HepG2 (cell line): Measurements from ENCODE around the gene MOGAT3. TPM values are rescaled to one million over a fixed set of nuclear protein-coding genes. Genes with fewer than 3 reads are reported as not detected.

Experiments used
- CHD2 ChIP-seq: IDR thresholded peaks from 2 replicates; pipeline ENCODE4 v1.6.1; 2011; ENCODE audit warnings: low read depth, low read length, improper control_type of control experiment
- ELF4 ChIP-seq: sonication (generic); formaldehyde crosslinking; IDR thresholded peaks from 2 replicates; pipeline ENCODE4 v1.5.0; 2020; ENCODE audit warnings: missing genetic modification reagents, mild to moderate bottlenecking, moderate library complexity, borderline replicate concordance
- FOXJ3 ChIP-seq: sonication (generic); formaldehyde crosslinking; IDR thresholded peaks from 2 replicates; pipeline ENCODE4 v1.4.0; 2020; ENCODE audit warnings: missing genetic modification reagents, mild to moderate bottlenecking, borderline replicate concordance
- MTERF4 ChIP-seq: sonication (generic); formaldehyde crosslinking; IDR thresholded peaks from 2 replicates; pipeline ENCODE4 v1.8.0; 2023; ENCODE audit warnings: mild to moderate bottlenecking, missing genetic modification reagents
- NFYC ChIP-seq: IDR thresholded peaks from 2 replicates; pipeline ENCODE4 v1.6.1; 2016; ENCODE audit warnings: missing genetic modification reagents, missing compliant biosample characterization
- PAWR ChIP-seq: sonication (generic); formaldehyde crosslinking; IDR thresholded peaks from 2 replicates; pipeline ENCODE4 v1.4.0; 2020; ENCODE audit warnings: missing genetic modification reagents, mild to moderate bottlenecking, borderline replicate concordance
- POLR2A ChIP-seq, 2 experiments: IDR thresholded peaks; 2 replicates each; pipeline ENCODE4 v1.6.1; 2011; ENCODE audit warnings: low read depth in 2 of 2, low read length in 2 of 2, mild to moderate bottlenecking in 1 of 2, moderate library complexity in 1 of 2; ENCODE audit not compliant: insufficient read depth in 1 of 2
- PRDM10 ChIP-seq: sonication (generic); formaldehyde crosslinking; IDR thresholded peaks from 2 replicates; pipeline ENCODE4 v1.4.0; 2020; ENCODE audit warnings: low read depth, missing genetic modification reagents
- RNF2 ChIP-seq: fragments of 450-650 bp; conservative IDR thresholded peaks from 2 replicates; pipeline ENCODE4 v1.6.1; 2016; ENCODE audit warnings: low read depth
- SP140L ChIP-seq: sonication (generic); formaldehyde crosslinking; IDR thresholded peaks from 2 replicates; pipeline ENCODE4 v1.4.0; 2020; ENCODE audit warnings: missing genetic modification reagents, borderline replicate concordance
- SSRP1 ChIP-seq: IDR thresholded peaks from 2 replicates; pipeline ENCODE4 v1.6.1; 2016; ENCODE audit warnings: control low read depth
- ZBTB43 ChIP-seq: sonication (generic); formaldehyde crosslinking; conservative IDR thresholded peaks from 2 replicates; pipeline ENCODE4 v1.4.0; 2020; ENCODE audit warnings: missing genetic modification reagents
- ZFP62 ChIP-seq: sonication (generic); formaldehyde crosslinking; IDR thresholded peaks from 2 replicates; pipeline ENCODE4 v1.4.0; 2020; ENCODE audit warnings: missing genetic modification reagents
- ZNF275 ChIP-seq: sonication (generic); formaldehyde crosslinking; IDR thresholded peaks from 2 replicates; pipeline ENCODE4 v1.8.0; 2022; ENCODE audit warnings: missing genetic modification reagents, mild to moderate bottlenecking, inconsistent platforms, borderline replicate concordance
- ZNF451 ChIP-seq: sonication (generic); formaldehyde crosslinking; IDR thresholded peaks from 2 replicates; pipeline ENCODE4 v1.5.0; 2020; ENCODE audit warnings: mild to moderate bottlenecking, missing genetic modification reagents
- ZNF629 ChIP-seq: sonication (generic); formaldehyde crosslinking; conservative IDR thresholded peaks from 2 replicates; pipeline ENCODE4 v1.5.0; 2020; ENCODE audit warnings: missing genetic modification reagents
- ZNF780A ChIP-seq: sonication (generic); formaldehyde crosslinking; IDR thresholded peaks from 2 replicates; pipeline ENCODE4 v1.8.0; 2022; ENCODE audit warnings: mild to moderate bottlenecking, missing genetic modification reagents, moderate library complexity
- ZUFSP ChIP-seq: sonication (generic); formaldehyde crosslinking; IDR thresholded peaks from 2 replicates; pipeline ENCODE4 v1.9.0; 2021; ENCODE audit warnings: missing genetic modification reagents, mild to moderate bottlenecking, borderline replicate concordance
- polyA plus RNA-seq, 8 experiments: library from polyadenylated mRNA; depleted of rRNA in 3 of 8; stranded (reverse) in 7 of 8; unstranded in 1 of 8; fragments of >200 nt; fragmentation: Illumina TruSeq in 4 of 8; extraction: Trizol in 4 of 8; gene quantifications; 2 replicates each; pipeline versions ENCODE4 v1.2.1 to v1.2.3, GENCODE V29; 2011 to 2016; ENCODE audit warnings: low read depth in 4 of 8, missing spikeins in 1 of 8, mixed read lengths in 1 of 8; ENCODE audit not compliant: insufficient read depth in 1 of 8
- total RNA-seq, 5 experiments: library from RNA; depleted of rRNA; stranded (reverse); fragments of >200 nt; fragmentation: Illumina TruSeq; extraction: Trizol; gene quantifications; 2 replicates each; pipeline ENCODE4 v1.2.3, GENCODE V29; 2016; ENCODE audit warnings: low read depth in 1 of 5

The MOGAT3 gene
- total and polyA plus RNA-seq, 2 of the 13 experiments (the other 11 are each of a cell fraction or from before 2014, with no cell fraction given): 22.5 to 30.5 TPM

- TF ChIP-seq ZBTB43 (CRISPR knock-in tag): peak; percentile 97
- peak; percentile 59; the same call in 1 of the 2 replicates for TF ChIP-seq FOXJ3 (CRISPR knock-in tag)
- TF ChIP-seq ZNF451: peak; percentile 97
- peak; percentile 96 for TF ChIP-seq ZNF780A (CRISPR knock-in tag)
- TF ChIP-seq RNF2: peak; percentile 64; the same call in 1 of the 2 replicates
- TF ChIP-seq ZUFSP: no peak
- TF ChIP-seq POLR2A (IDR thresholded peaks at IDR 0.05; ENCODE audit: insufficient read depth in 1 of 2, low read depth in 2 of 2, low read length in 2 of 2): no peak
- TF ChIP-seq CHD2: no peak
- TF ChIP-seq ZNF629: peak; percentile 64
- no peak for TF ChIP-seq PAWR (CRISPR knock-in tag)
- peak; percentile 74; the same call in 1 of the 2 replicates for TF ChIP-seq ELF4 (CRISPR knock-in tag)
- TF ChIP-seq ZFP62 (CRISPR knock-in tag): no peak
- no peak for TF ChIP-seq SP140L (CRISPR knock-in tag)
- TF ChIP-seq MTERF4 (CRISPR knock-in tag): peak; percentile 99
- TF ChIP-seq NFYC (CRISPR knock-in tag): peak; percentile 70
- TF ChIP-seq ZNF275: peak; percentile 99
- TF ChIP-seq PRDM10 (CRISPR knock-in tag): peak; percentile 71; the same call in 1 of the 2 replicates
- 0 out of 2 replicates have a peak, but pooled peaks have one; percentile 33 for TF ChIP-seq SSRP1
Measured at GRCh38 chr7:101165075-101165957, 35.5 kb downstream of the MOGAT3 start, which contains the start of gene VGF (continued).
